Keratinocyte (primary cell): Measurements from ENCODE around the gene MAPK9.

Experiments
- EZH2 ChIP-seq: IDR thresholded peaks from one replicate; pipeline ENCODE4 v1.6.1; 2012; ENCODE audit warnings: inconsistent platforms, mild to moderate bottlenecking, low read length, moderate library complexity
- TF ChIP-seq, protein P1 (sequence below), 3 experiments: IDR thresholded peaks in 1 of 3; conservative IDR thresholded peaks in 1 of 3; optimal IDR thresholded peaks in 1 of 3; 2 replicates in 2 of 3; 3 replicates in 1 of 3; pipeline versions ENCODE3 to v1.5.1; 2011; ENCODE audit warnings: low read length in 3 of 3, mild to moderate bottlenecking in 3 of 3, moderate library complexity in 2 of 3, control low read depth in 1 of 3, inconsistent platforms in 1 of 3; ENCODE audit not compliant: insufficient read depth in 2 of 3; ENCODE audit errors: extremely low read depth in 1 of 3

GRCh38 chr5:180296771-180297170 lies 4.9 kb upstream of the MAPK9 start:
- TF ChIP-seq EZH2 = no peak
- TF ChIP-seq, protein P1, sequence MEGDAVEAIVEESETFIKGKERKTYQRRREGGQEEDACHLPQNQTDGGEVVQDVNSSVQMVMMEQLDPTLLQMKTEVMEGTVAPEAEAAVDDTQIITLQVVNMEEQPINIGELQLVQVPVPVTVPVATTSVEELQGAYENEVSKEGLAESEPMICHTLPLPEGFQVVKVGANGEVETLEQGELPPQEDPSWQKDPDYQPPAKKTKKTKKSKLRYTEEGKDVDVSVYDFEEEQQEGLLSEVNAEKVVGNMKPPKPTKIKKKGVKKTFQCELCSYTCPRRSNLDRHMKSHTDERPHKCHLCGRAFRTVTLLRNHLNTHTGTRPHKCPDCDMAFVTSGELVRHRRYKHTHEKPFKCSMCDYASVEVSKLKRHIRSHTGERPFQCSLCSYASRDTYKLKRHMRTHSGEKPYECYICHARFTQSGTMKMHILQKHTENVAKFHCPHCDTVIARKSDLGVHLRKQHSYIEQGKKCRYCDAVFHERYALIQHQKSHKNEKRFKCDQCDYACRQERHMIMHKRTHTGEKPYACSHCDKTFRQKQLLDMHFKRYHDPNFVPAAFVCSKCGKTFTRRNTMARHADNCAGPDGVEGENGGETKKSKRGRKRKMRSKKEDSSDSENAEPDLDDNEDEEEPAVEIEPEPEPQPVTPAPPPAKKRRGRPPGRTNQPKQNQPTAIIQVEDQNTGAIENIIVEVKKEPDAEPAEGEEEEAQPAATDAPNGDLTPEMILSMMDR (optimal IDR thresholded peaks at IDR 0.05 in 1 of 3, IDR thresholded peaks at IDR 0.05 in 1 of 3, conservative IDR thresholded peaks at IDR 0.05 in 1 of 3; ENCODE audit: extremely low read depth in 1 of 3, insufficient read depth in 2 of 3, low read length in 3 of 3) = no peak
